ENCODE results near the gene OCA2.

DNA sequence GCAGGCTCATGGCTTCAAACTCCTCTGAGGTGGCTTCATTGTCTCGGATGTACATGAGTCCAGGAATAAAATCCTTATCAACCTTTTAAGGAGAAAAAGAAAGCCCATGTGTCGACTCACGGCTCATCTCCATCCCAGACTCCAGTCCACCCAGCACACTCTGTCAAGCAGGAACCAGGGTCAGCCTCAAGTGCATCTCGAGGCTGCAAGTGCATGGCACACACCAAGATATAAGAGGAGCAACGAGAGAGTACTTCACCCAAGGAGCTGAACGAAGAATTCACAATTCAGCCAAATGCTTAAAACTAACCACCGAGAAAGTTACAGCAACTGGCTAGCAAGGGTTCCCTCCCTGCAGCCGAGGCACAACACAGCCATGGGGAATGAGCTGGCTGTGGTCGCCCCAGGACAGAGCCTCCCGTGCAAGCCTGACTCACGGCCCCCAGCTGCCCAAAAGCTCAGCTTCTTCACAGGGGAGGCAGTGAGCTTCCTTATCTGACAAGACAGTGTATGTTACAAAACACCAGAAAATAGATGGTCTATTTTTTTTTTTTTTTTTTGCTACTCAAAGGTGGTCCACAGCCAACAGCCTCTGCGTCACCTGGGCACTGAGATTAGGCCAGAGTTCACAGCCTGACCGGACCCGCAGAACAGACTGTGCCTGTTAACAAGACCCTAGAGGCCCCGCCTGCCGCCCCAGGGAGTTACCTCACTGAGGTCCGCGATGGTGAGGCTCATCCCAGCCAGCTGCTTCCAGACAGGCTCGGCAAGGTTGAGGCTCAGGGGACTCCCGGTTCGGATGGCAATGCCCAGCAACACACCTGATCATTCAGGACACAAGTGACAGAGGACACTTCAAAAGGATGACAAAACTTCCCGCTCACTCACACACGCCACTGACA is 15.9 kb upstream of the OCA2 start:
- TF ChIP-seq POLR2A (IDR thresholded peaks at IDR 0.05), result no peak
- TF ChIP-seq, protein P1, sequence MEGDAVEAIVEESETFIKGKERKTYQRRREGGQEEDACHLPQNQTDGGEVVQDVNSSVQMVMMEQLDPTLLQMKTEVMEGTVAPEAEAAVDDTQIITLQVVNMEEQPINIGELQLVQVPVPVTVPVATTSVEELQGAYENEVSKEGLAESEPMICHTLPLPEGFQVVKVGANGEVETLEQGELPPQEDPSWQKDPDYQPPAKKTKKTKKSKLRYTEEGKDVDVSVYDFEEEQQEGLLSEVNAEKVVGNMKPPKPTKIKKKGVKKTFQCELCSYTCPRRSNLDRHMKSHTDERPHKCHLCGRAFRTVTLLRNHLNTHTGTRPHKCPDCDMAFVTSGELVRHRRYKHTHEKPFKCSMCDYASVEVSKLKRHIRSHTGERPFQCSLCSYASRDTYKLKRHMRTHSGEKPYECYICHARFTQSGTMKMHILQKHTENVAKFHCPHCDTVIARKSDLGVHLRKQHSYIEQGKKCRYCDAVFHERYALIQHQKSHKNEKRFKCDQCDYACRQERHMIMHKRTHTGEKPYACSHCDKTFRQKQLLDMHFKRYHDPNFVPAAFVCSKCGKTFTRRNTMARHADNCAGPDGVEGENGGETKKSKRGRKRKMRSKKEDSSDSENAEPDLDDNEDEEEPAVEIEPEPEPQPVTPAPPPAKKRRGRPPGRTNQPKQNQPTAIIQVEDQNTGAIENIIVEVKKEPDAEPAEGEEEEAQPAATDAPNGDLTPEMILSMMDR (IDR thresholded peaks at IDR 0.05), result no peak
- TF ChIP-seq EP300 (IDR thresholded peaks at IDR 0.05), result no peak
- TF ChIP-seq POLR2AphosphoS5 (IDR thresholded peaks at IDR 0.05), result no peak
